ENCODE data around the gene MYL7.
A peak's percentile ranks its signal among the peaks of the same experiment; 100 is the strongest.

The MYL7 gene

DNA sequence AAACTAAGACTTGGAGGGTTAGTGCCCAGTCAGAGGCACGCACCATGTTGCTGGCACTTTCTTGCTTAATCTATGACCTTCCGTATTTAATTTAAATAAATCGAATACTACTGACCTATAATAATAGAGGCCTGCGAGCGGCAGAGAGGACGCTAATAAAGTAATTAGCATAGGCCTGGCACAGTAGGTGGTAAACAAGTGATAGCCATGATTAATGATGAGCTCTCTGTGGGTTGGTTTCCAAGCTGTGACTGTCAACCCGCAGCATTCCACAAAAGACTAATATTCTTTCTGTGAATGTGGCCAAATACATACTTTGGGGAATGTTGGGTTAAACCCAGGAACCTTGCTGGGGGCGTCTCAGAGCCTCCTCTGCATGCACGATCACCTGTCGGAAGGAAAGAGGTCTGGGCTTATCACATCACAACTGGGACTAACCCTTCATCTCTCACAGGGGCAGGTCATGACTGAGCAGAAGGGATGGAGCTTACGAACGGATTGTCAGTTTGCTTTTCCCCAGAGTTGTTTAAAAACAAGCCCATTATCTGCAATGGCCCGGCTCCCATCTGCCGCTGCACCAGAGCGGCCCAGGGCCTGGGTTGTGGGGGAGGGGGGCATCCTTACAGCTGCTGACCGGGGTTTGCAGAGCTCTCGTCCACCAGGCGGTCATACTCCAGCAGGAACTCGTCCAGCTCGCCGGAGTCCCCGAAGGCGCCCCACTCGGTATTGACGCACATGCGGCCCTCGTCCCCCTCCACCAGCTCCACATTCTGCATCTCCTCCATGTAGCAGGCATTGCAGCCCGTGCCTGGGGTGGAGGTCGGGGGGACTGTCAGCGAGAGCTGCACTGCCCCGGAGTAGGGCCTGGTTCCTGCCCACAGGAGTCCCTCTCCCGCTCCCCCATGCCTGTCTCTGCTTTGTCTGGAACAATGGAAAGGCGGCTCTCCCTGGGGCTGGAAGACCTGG lies 6.2 kb upstream of the MYL7 start:
- no peak for TF ChIP-seq MYC (IDR thresholded peaks at IDR 0.05; ENCODE audit: low read depth, low read length)
- no peak for TF ChIP-seq POLR2A (IDR thresholded peaks at IDR 0.05; ENCODE audit: extremely low read depth, insufficient read length)
- no peak for TF ChIP-seq CTCF (IDR thresholded peaks at IDR 0.05; ENCODE audit: low read depth, low read length)
- TF ChIP-seq, protein P1, sequence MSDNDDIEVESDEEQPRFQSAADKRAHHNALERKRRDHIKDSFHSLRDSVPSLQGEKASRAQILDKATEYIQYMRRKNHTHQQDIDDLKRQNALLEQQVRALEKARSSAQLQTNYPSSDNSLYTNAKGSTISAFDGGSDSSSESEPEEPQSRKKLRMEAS (IDR thresholded peaks at IDR 0.05; ENCODE audit: low read depth, low read length): no peak
- no peak for DNase-seq (ENCODE audit: low read depth)
- no peak overlapping the region for H3K4me3 ChIP-seq (ENCODE audit: low read depth, low read length)

DNA sequence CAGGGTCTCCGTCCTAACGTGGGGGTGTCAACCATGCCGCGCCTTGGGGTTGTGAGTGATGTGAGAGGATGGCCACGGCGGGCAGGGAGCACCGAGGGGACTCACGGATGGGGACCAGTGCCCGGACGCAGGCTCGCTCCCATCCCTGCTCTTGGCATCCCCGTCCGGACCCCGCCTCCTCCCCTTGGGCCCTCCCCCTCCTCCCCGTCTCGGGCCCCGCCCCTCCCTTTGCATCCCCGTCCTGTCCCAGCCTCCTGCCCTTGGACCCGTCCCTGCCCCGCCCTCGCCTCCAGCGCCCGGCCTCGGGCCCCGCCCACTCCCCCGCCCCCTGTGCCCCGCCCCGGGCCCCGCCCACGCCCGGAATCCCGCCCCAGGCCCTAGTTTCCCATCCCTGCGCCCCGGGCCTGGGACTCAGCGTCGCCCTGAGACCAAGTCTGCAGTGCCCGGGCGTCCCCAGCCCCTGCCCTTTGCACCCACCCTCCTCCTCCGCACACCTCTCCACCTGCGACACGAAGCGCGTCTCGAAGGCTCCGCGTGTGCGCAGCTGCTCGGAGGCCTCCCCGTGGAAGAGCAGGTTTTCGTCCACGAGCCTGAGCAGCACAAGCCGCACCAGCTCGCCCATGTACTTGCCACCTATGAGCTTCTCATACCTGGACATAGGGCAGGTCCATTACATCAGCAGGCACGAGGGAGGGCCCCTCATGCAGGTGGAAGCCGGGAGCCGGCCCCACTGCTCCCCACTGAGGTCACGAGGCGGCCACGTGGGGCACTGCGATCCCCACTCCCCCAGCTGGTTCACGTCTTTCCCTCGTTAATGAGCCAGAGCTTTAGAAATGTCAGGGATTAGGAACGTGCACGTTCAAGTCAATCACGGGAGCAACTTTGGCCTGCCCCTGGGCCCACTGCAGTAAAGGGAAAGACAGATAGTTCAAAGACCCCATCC lies 5.1 kb upstream of the MYL7 start:
- TF ChIP-seq POLR2A (IDR thresholded peaks at IDR 0.05; ENCODE audit: extremely low read depth, insufficient read length) (no peak), MYC (IDR thresholded peaks at IDR 0.05; ENCODE audit: low read depth, low read length) (no peak)
- TF ChIP-seq, protein P1 (IDR thresholded peaks at IDR 0.05; ENCODE audit: low read depth, low read length): no peak
- DNase-seq (ENCODE audit: low read depth): peak; percentile 49
- H3K4me3 ChIP-seq (ENCODE audit: low read depth, low read length): no peak overlapping the region

GRCh38 chr7:44145479-44145968 lies 4.4 kb upstream of the MYL7 start:
- TF ChIP-seq MYC (IDR thresholded peaks at IDR 0.05; ENCODE audit: low read depth, low read length): no peak
- DNase-seq (ENCODE audit: low read depth): no peak
- no peak overlapping the region for H3K4me3 ChIP-seq (ENCODE audit: low read depth, low read length)

- no peak overlapping the region for H3K4me3 ChIP-seq (ENCODE audit: low read depth, low read length)
- DNase-seq (ENCODE audit: low read depth): no peak
- no peak for TF ChIP-seq POLR2A (IDR thresholded peaks at IDR 0.05; ENCODE audit: extremely low read depth, insufficient read length)
- TF ChIP-seq, protein P1 (IDR thresholded peaks at IDR 0.05; ENCODE audit: low read depth, low read length): no peak
- no peak for TF ChIP-seq MYC (IDR thresholded peaks at IDR 0.05; ENCODE audit: low read depth, low read length)
- no peak for TF ChIP-seq CTCF (IDR thresholded peaks at IDR 0.05; ENCODE audit: low read depth, low read length)
Observed at GRCh38 chr7:44144968-44145478, 3.9 kb upstream of the MYL7 start.

DNA sequence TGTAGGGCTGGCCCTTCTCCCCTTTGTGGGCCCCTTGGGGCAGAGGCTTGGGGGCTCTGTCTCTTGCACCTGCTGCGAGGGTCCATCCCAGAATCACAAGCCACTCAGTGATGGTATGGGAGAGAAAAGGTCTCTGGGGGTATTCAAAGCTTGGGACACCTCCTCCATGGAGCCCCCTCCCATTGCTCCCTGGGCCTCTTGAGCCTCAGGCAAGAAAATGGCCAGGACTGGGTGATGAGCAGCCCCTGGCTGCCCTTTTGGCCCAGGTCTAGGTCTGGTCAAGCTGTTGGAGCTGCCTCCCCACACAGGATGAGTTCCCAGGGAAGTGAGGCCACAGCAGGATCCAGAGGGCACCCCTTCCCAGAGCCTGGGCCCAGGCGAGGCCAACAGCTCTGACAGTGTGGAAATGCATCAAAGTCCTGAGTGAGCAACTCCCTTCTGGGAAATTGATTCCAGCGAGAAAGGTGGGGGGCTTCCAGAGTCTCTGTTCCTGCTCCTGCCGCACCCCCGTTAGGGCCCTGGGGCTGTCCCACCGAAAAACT lies 3.4 kb upstream of the MYL7 start:
- TF ChIP-seq CTCF (IDR thresholded peaks at IDR 0.05; ENCODE audit: low read depth, low read length) (no peak), MYC (IDR thresholded peaks at IDR 0.05; ENCODE audit: low read depth, low read length) (no peak), POLR2A (IDR thresholded peaks at IDR 0.05; ENCODE audit: extremely low read depth, insufficient read length) (no peak)
- TF ChIP-seq, protein P1 (IDR thresholded peaks at IDR 0.05; ENCODE audit: low read depth, low read length): no peak
- no peak overlapping the region for H3K4me3 ChIP-seq (ENCODE audit: low read depth, low read length)
- no peak for DNase-seq (ENCODE audit: low read depth)

DNA sequence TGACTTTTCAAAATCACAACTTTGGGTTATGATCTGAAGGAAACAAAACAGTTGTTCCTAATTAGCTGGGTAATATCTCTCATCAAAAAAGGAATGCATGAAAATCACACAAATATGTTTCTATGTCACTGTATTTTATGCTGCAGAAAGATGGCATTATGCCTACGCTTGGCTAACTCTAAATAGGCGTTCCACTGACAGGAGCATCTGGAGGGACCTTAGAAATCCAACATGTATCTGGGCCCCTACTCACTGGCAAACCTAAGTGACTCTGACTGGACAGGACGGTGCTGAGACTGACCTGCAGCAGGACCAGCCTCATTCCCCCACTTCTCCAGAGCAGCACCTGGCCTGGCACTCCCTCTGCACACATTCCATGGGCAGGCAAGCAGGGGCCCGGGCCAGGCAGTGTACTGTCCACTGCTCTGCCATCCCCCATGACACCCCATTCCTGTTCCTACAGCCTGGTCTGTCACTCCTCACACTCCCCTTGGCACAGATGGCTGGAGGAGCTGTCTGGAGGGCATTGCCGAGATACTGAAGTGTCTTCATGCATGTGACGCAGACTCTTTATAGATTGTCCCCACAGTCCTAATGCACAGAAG lies 2.6 kb upstream of the MYL7 start:
- no peak for DNase-seq (ENCODE audit: low read depth)
- H3K4me3 ChIP-seq (ENCODE audit: low read depth, low read length): no peak overlapping the region

More for the DNA sequence above, 2.6 kb upstream of the MYL7 start:
- TF ChIP-seq POLR2A (IDR thresholded peaks at IDR 0.05; ENCODE audit: extremely low read depth, insufficient read length) (no peak), CTCF (IDR thresholded peaks at IDR 0.05; ENCODE audit: low read depth, low read length) (no peak), MYC (IDR thresholded peaks at IDR 0.05; ENCODE audit: low read depth, low read length) (no peak)
- TF ChIP-seq, protein P1 (IDR thresholded peaks at IDR 0.05; ENCODE audit: low read depth, low read length): no peak
